Activated T-helper 1 cell treated with anti-CD3 and anti-CD28 coated beads, Interleukin-12 subunit alpha, Interleukin-12 subunit beta, Interleukin-2, Interleukin-4 antibody, amounts not matched to agents 30 ng/mL and 10 ng/mL and 1 ng/mL, durations not matched to agents 14 hours and 24 hours and 36 hours (primary cell): Measurements from ENCODE around the gene PARD3B. TPM values are rescaled to one million over a fixed set of nuclear protein-coding genes. Genes with fewer than 3 reads are reported as not detected.

Experiments used
- DNase-seq: peaks from one replicate; pipeline ENCODE4 v3.0.0; 2021; ENCODE audit warnings: low spot score
- H3K27ac Mint-ChIP-seq: one replicate; pipeline ENCODE4 v1.8.0; 2021; ENCODE audit warnings: mild to moderate bottlenecking, mixed read lengths
- H3K27me3 Mint-ChIP-seq: one replicate; pipeline ENCODE4 v1.8.0; 2022; ENCODE audit warnings: mild to moderate bottlenecking, moderate library complexity, mixed read lengths; ENCODE audit not compliant: insufficient read depth
- H3K36me3 Mint-ChIP-seq: one replicate; pipeline ENCODE4 v1.8.0; 2021; ENCODE audit warnings: low read depth, mixed read lengths
- H3K4me1 Mint-ChIP-seq: one replicate; pipeline ENCODE4 v1.8.0; 2021; ENCODE audit warnings: low read depth, mixed read lengths
- H3K4me3 Mint-ChIP-seq: one replicate; pipeline ENCODE4 v1.8.0; 2021; ENCODE audit warnings: mild to moderate bottlenecking, moderate library complexity, mixed read lengths
- H3K9me3 Mint-ChIP-seq: one replicate; pipeline ENCODE4 v1.8.0; 2021; ENCODE audit warnings: mixed read lengths
- intact Hi-C: fragments of 100-400 bp; cut with micrococcal nuclease; formaldehyde crosslinking; loops from one replicate; pipeline ENCODE4 v1.15.1; 2024
- total RNA-seq: library from RNA; stranded (reverse); gene quantifications from 2 replicates; pipeline ENCODE4 v1.2.3, GENCODE V29; 2022

PARD3B gene
- total RNA-seq, 1 donor from 2014 or later, result 0.26 TPM

DNA sequence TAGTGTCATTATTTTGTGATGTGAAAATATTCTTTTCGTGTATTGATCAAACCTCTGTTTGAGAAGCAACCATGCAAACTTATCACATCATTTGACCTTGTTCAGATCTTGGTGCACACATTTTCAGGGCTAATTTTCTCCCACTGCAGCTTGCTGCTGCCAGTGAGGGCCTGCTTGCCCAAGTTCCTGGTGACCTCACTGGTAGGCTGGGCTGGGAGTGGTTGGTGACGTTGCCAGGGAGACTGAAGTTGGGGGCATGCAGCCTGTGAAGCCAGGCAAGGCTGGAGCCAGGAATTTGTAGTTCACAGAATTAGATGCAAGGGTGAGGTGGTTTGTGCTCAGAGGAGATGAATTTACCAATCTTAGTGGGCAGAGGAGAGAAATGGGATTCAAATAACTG lies 38.5 kb downstream of the PARD3B start:
- no peak overlapping the region for H3K27ac Mint-ChIP-seq
- no peak for DNase-seq
- no peaks in the 10 kb centered on the region for H3K4me1 Mint-ChIP-seq
- intact Hi-C loops, result no loop called here
- no peak overlapping the region for H3K4me3 Mint-ChIP-seq
- no peaks in the 10 kb centered on the region for H3K36me3 Mint-ChIP-seq
- H3K27me3 Mint-ChIP-seq, result no peaks in the 10 kb centered on the region
- no peaks in the 10 kb centered on the region for H3K9me3 Mint-ChIP-seq

DNA sequence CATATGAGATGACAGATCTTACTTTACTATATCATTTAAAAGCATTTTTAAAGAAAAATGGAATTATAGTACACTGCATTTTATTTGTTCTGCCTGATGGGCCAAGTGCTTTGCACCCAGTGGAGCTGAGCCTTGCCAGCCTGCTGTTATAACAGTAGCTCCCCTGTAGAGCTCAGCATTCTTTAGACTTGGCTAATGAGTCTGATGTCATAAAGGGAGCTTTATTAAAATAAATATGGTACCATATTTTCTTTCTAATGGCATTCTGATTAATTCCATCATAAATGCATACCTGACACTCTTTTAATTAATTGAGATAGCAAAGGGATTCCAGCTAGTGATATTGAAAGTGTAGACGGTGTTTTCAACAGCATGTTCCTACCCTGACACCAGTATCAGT lies 40.7 kb downstream of the PARD3B start:
- Mint-ChIP-seq H3K27ac (no peak overlapping the region), H3K4me1 (no peaks in the 10 kb centered on the region), H3K9me3 (no peaks in the 10 kb centered on the region), H3K27me3 (no peaks in the 10 kb centered on the region), H3K36me3 (no peaks in the 10 kb centered on the region), H3K4me3 (no peak overlapping the region)
- intact Hi-C loops, result no loop called here
- DNase-seq, result no peak

DNA sequence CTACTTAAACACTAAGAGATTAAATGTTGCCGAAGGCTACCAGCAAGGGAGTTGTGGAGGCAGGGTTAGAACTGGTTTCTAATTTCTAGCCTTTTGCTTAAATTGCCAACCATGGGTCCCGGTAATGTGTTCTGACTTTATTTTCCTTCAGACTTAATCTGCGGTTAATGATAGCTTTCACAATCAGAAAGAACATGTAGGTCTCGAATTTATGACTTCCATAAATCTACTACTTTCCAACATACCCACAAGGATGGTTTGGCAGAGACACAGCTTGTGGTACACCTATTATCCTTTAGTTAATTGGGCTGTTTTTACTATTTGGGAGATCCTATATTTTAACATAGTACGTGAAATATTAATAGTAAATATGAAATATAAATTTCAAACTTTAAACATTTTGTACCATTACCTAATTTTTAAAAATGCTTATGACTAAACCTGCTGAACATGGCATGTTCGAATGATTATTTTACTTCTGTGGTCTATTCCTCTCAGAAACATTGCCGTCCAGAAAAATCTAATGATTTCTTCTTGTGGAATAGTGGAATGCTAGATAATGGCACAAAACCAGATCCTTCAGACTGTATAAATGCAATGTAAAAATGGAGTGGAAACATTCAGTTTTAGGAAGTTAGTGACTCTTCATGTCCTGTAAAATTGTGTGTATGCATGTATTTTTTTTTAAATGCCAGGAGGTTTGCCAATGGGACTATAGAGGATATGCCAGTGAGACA lies 41.3 kb downstream of the PARD3B start:
- DNase-seq, result no peak
- Mint-ChIP-seq H3K4me1 (no peaks in the 10 kb centered on the region), H3K27me3 (no peaks in the 10 kb centered on the region), H3K9me3 (no peaks in the 10 kb centered on the region), H3K27ac (no peak overlapping the region), H3K4me3 (no peak overlapping the region), H3K36me3 (no peaks in the 10 kb centered on the region)
- intact Hi-C loops, result no loop called here

DNA sequence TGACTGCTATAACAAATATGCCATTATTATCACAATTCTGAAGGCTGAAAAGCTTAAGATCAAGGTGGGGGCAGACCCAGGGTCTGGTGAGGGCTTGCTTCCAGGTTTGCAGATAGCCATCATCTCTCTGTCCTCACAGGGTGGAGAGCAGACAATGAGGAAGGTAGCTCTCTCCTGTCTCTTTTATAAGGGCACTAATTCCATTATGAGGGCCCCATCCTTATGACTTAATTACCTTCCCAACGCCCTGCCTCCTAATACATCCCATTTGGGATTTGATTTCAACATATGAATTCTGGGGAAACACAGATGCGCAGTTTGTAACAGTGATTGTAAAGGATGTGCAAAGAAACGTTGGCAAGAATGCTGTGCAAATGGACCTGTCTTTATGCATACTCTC lies 44.8 kb downstream of the PARD3B start:
- no peaks in the 10 kb centered on the region for H3K36me3 Mint-ChIP-seq
- no peaks in the 10 kb centered on the region for H3K27me3 Mint-ChIP-seq
- H3K9me3 Mint-ChIP-seq, result no peaks in the 10 kb centered on the region
- no peak for DNase-seq
- H3K27ac Mint-ChIP-seq, result no peak overlapping the region
- H3K4me1 Mint-ChIP-seq, result no peaks in the 10 kb centered on the region
- intact Hi-C loops, result no loop called here
- H3K4me3 Mint-ChIP-seq, result no peak overlapping the region

DNA sequence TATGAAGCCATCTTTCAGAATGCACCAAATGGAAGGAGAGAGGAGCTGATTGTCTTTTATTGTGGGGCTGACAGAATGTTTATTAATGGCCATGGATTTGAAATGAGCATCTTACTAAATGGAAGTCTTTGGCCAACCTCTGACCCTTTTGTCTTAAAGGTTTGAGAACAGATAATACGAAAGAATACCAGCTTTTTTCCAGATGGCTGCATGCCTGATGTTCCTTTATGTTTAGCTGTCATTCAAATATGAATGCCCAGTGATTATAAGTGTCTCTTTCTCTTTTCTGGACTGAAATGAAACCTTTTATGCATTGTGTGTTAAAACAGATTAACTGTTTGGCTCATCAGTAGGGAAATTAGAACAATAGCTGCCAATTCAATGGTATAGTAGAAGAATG lies 46.0 kb downstream of the PARD3B start:
- H3K27me3 Mint-ChIP-seq, result peaks cover 4% of the 10 kb centered on the region
- H3K36me3 Mint-ChIP-seq, result no peaks in the 10 kb centered on the region

DNA sequence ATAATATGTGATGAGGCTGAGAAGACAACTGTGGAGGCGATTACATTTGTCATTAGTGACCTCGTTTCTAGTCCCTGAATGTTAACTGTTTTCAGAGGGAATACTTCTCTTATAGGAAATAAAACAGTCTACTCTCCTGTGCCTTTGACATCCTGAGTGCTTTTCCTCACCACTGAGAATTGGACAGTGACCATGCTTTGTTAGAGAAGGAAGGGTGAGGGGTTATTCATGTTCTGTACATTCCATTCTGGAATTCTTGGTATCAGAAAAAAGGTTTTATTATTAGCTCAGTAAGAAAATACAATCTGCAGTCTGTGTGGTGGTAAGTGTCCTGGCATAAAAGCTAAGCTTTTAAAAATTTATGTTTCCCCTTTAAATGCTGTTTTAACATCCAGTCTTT lies 58.8 kb downstream of the PARD3B start:
- Mint-ChIP-seq H3K4me1 (no peaks in the 10 kb centered on the region), H3K4me3 (no peak overlapping the region), H3K9me3 (no peaks in the 10 kb centered on the region), H3K27me3 (peaks cover 10% of the 10 kb centered on the region), H3K36me3 (no peaks in the 10 kb centered on the region), H3K27ac (no peak overlapping the region)
- no peak for DNase-seq
- intact Hi-C loops, result no loop called here

More for the DNA sequence above, 46.0 kb downstream of the PARD3B start:
- Mint-ChIP-seq H3K4me3 (no peak overlapping the region), H3K9me3 (no peaks in the 10 kb centered on the region), H3K4me1 (no peaks in the 10 kb centered on the region), H3K27ac (no peak overlapping the region)
- DNase-seq, result no peak
- intact Hi-C loops, result no loop called here

DNA sequence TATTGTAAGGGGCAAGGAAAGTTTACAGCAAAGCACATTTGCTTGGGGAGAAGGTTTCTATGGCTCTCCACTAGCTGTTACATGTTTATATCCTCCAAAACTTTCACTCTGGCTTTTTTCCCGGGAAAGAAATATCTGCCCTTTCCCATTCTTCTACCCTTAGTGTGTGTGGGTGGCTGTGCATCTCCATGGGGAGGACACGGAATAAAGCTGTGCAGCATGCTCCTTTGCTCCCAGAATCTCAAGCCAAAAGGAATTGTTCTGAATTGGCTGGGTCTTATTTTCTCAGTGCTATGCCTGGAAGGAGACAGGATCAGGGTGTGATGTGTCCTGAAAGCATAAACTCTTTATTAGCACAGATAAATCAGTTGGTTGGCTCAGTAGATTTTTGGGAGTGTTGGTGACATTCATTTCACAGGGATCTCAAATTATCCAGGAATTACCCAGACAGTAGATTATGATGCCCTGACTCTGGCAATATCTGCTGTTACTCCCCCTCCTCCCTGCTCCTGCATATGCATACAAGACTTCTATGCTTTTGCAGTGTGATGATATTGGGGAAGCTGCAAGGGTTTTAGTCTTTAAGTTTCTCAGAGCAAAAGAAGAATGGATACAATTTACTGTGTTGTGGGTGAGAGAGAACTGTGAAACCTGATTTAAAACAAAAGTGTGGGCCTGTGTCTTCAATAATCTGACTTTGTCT lies 63.1 kb downstream of the PARD3B start:
- Mint-ChIP-seq H3K4me3 (no peak overlapping the region), H3K4me1 (no peaks in the 10 kb centered on the region), H3K36me3 (no peaks in the 10 kb centered on the region), H3K9me3 (no peaks in the 10 kb centered on the region), H3K27me3 (peaks cover 7% of the 10 kb centered on the region), H3K27ac (no peak overlapping the region)
- intact Hi-C loops, result no loop called here
- no peak for DNase-seq

DNA sequence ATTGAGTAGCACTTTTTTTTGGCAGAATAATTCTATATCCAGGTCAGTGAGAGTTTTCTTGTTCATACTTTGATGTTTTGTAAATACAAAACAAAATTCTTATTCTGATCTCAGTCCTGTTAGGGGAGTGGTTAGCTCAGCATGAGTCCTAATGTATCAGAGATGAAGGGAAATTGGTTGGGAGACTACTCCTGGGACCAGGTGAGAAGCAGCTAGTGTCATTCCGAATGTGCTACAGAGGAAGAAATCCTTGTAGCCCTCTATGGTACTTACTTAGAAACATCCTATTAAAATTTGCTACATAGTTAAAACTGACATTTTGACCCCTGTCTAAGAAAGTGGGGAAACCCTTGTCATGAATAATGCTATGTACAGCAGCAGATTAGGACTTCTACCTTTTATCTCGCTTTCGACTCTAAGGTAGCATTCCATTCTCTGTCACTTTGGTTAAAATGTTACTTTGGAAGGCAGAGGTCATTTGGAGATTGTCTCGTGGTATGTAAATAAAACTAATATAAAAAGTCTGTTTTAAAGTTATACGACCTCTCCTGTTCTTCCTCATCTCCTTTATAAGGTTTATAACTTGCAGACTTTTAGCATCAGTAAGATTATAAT lies 65.8 kb downstream of the PARD3B start:
- Mint-ChIP-seq H3K27me3 (peaks cover 11% of the 10 kb centered on the region), H3K4me1 (no peaks in the 10 kb centered on the region), H3K9me3 (no peaks in the 10 kb centered on the region), H3K27ac (no peak overlapping the region), H3K4me3 (no peak overlapping the region), H3K36me3 (no peaks in the 10 kb centered on the region)
- DNase-seq, result no peak
- intact Hi-C loops, result no loop called here

DNA sequence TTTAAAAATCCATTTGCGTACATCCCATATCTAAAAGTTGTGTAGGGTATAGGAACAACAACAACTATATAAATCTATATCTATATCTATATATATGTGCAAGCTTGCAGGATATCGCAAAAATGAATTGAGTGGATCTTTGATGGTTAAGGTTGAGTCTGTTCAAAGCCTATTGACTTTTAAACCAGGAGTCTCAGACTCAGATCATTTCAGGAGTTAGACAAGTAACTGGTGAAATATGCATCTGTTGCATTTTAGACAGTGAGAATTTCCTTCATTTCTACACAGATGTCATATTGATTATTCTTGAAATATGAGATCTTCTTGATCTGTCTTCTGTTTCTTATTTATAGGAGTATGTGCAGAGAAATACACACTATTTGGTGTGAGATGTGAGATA lies 66.5 kb downstream of the PARD3B start:
- H3K36me3 Mint-ChIP-seq, result no peaks in the 10 kb centered on the region
- intact Hi-C loops, result no loop called here
- H3K27me3 Mint-ChIP-seq, result peaks cover 11% of the 10 kb centered on the region
- DNase-seq, result no peak
- H3K4me3 Mint-ChIP-seq, result no peak overlapping the region
- no peak overlapping the region for H3K27ac Mint-ChIP-seq
- no peaks in the 10 kb centered on the region for H3K9me3 Mint-ChIP-seq
- H3K4me1 Mint-ChIP-seq, result no peaks in the 10 kb centered on the region

DNA sequence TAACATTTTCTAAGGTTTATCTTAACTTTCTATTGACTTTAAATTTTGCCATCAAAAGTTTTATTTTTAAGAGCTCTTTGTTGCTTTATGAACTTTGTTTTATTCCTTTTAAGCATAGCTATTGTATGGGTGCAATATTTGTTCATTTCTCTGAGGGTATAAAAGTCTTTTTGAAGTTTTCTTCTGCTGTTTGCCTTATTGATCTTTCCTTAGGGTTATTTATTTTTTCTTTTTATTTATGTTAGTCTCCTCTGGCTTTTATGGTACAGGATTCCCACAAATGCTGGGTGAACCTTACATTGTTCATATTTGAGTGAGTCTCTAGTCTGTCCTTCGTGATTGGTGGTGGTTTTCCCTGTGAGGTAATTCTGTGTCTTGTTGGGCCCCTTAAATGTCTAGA lies 68.4 kb downstream of the PARD3B start:
- Mint-ChIP-seq H3K36me3 (no peaks in the 10 kb centered on the region), H3K27me3 (peaks cover 11% of the 10 kb centered on the region), H3K9me3 (no peaks in the 10 kb centered on the region), H3K27ac (no peak overlapping the region), H3K4me3 (no peak overlapping the region), H3K4me1 (no peaks in the 10 kb centered on the region)
- intact Hi-C loops, result no loop called here
- DNase-seq, result no peak

DNA sequence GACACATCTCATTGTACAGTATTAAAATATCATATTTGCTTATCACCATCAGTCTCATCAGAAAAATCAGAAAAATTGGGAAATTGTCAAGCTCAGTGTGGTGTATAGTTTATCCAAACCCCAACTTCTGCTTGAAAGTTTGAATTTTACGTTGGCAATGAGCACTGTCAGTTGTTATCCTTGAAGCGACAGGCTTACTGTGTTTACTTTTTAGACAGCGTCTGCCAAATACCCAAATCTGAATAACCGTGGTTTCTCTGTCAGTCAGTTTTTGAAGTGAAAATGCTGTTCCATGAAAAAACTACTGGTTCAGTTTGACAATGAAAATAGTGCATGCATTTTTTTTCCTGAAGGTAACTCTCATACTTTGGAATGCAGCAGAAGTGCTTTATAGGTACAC lies 70.2 kb downstream of the PARD3B start:
- Mint-ChIP-seq H3K9me3 (no peaks in the 10 kb centered on the region), H3K4me3 (no peak overlapping the region), H3K27me3 (peaks cover 11% of the 10 kb centered on the region), H3K27ac (no peak overlapping the region), H3K4me1 (no peaks in the 10 kb centered on the region), H3K36me3 (no peaks in the 10 kb centered on the region)
- DNase-seq, result no peak
- intact Hi-C loops, result no loop called here

DNA sequence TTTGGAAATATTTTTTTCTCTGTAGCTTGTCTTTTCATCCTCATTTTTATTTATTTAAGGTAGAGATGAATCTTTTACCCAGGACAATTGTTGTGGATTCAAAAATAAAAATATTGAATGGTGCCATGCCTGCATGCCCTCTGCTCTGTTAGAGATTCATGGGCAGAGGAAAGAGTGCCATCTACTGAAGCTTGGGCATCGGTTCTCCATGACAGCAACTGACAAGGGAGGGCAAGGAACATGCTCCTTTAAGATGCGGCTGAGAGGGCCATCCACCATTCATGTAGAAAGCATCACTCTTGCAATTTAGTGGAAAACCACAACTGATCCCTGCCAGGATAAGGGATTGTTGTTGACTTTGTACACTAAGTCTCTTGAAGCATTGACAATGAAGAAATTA lies 79.9 kb downstream of the PARD3B start:
- no peak overlapping the region for H3K4me3 Mint-ChIP-seq
- no peak overlapping the region for H3K27ac Mint-ChIP-seq
- H3K27me3 Mint-ChIP-seq, result peaks cover 17% of the 10 kb centered on the region
- DNase-seq, result no peak
- H3K36me3 Mint-ChIP-seq, result no peaks in the 10 kb centered on the region
- intact Hi-C loops, result no loop called here
- H3K4me1 Mint-ChIP-seq, result no peaks in the 10 kb centered on the region
- H3K9me3 Mint-ChIP-seq, result no peaks in the 10 kb centered on the region

DNA sequence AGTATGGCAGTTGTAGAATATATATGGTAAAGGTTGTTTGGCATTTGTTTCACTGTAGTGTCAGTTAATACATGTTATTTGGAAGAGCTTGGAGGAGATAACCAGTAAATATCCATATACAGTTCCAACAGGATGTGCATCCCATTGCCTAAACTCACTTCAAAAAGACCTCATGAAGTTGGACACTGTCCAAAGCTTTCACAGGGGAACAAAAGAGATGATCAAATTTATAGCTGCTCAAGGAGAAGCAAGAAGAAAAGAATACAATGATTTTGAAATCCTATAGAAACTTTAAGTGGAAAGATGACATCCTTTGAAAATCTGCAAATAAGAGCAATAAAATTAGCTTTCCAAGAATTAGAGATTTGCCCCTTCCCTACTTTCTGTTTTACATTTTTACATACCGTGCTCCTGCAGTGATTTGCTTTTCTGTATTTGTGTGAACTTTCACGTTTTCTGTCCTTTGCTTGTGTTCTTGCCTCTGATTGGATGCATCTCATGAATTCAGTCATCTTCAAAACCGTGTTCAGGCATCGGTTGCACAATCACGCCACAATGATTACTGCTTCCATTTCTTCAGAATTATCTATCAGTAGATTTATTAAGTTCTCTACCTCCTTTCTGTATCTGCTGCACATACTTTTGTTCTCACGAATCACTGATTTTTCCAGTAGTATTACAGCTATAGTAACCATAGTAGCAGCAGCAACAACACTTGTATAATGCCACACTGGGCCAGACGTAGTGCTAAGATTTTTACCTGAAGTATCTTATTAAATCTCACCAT lies 83.8 kb downstream of the PARD3B start:
- H3K4me3 Mint-ChIP-seq, result no peak overlapping the region
- intact Hi-C loops, result no loop called here

More for the DNA sequence above, 83.8 kb downstream of the PARD3B start:
- H3K27ac Mint-ChIP-seq, result no peak overlapping the region
- H3K4me1 Mint-ChIP-seq, result no peaks in the 10 kb centered on the region
- no peaks in the 10 kb centered on the region for H3K36me3 Mint-ChIP-seq
- H3K27me3 Mint-ChIP-seq, result peaks cover 19% of the 10 kb centered on the region
- H3K9me3 Mint-ChIP-seq, result no peaks in the 10 kb centered on the region
- no peak for DNase-seq
